KOPT-K1 (cell line): ENCODE data around the gene RXRA.

Source experiments
- H3K27ac ChIP-seq: fragments of 200-600 bp; sonication (generic); 2 replicates; pipeline ENCODE4 v1.5.1; 2016; ENCODE audit warnings: antibody characterized with exemption, mild to moderate bottlenecking, low read depth, low read length; ENCODE audit not compliant: poor library complexity, severe bottlenecking
- H3K36me3 ChIP-seq: fragments of 200-600 bp; sonication (generic); 2 replicates; pipeline ENCODE4 v1.5.1; 2017; ENCODE audit warnings: antibody characterized with exemption, mild to moderate bottlenecking, low read length, moderate library complexity; ENCODE audit not compliant: insufficient read depth
- H3K9me3 ChIP-seq: fragments of 200-600 bp; sonication (generic); 2 replicates; pipeline ENCODE4 v1.5.1; 2017; ENCODE audit warnings: antibody characterized with exemption, low read length, mild to moderate bottlenecking; ENCODE audit not compliant: insufficient read depth, poor library complexity, severe bottlenecking

The RXRA gene

GRCh38 chr9:134376386-134377142 lies 50.3 kb downstream of the RXRA start:
- Histone ChIP-seq H3K9me3 (no peaks in the 10 kb centered on the region), H3K36me3 (no peaks in the 10 kb centered on the region), H3K27ac (no peak overlapping the region)

DNA sequence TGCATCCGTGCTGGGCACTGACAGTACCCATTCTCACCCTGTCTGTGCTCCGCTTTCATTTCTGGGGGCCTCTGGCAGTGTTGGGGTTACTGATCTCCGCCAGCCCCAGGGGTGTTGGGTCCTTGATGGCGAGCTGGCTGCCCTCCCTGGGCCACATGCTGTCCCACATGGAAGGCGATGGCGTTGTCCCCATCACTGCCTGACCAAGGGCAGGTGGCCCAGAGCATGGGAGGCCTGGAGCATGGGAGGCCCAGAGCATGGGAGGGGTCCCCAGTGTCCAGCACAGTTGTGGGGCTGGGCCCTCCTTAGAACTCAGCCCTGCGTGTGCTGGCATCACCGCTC lies 50.9 kb downstream of the RXRA start:
- H3K36me3 ChIP-seq: no peaks in the 10 kb centered on the region
- H3K27ac ChIP-seq: no peak overlapping the region
- H3K9me3 ChIP-seq: no peaks in the 10 kb centered on the region

GRCh38 chr9:134377976-134378375 lies 51.7 kb downstream of the RXRA start:
- Histone ChIP-seq H3K36me3 (no peaks in the 10 kb centered on the region), H3K9me3 (no peaks in the 10 kb centered on the region), H3K27ac (no peak overlapping the region)

GRCh38 chr9:134378901-134379338 lies 52.7 kb downstream of the RXRA start:
- no peaks in the 10 kb centered on the region for H3K9me3 ChIP-seq
- no peak overlapping the region for H3K27ac ChIP-seq
- H3K36me3 ChIP-seq: no peaks in the 10 kb centered on the region

DNA sequence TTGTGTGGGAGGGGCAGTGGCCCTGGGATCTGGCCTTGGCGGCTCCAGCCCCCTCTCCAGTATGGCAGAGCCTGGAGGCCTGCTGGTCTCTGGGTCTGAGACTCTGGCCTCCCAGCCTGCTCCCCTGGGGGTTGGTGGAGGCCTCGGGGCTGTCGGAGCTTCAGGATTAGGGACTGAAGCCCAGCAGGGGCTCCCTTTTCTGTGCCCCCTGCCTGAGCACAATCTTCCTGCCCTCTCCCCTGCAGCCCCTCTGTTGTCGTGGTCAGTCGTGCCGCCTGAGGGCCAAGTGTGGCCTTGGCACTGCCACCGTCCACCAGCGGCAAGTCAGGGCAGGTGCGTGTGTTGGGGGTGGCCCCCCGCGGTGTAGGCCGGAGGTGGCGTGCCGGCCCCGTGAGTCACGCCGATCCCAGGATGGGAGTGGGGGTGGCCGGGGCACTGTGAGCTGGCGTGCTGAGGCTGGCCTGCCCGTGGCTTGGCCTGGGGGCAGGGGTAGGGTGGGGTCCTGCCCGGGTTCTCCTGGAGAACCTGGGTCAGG lies 53.6 kb downstream of the RXRA start:
- H3K9me3 ChIP-seq: no peaks in the 10 kb centered on the region
- no peak overlapping the region for H3K27ac ChIP-seq
- H3K36me3 ChIP-seq: no peaks in the 10 kb centered on the region

DNA sequence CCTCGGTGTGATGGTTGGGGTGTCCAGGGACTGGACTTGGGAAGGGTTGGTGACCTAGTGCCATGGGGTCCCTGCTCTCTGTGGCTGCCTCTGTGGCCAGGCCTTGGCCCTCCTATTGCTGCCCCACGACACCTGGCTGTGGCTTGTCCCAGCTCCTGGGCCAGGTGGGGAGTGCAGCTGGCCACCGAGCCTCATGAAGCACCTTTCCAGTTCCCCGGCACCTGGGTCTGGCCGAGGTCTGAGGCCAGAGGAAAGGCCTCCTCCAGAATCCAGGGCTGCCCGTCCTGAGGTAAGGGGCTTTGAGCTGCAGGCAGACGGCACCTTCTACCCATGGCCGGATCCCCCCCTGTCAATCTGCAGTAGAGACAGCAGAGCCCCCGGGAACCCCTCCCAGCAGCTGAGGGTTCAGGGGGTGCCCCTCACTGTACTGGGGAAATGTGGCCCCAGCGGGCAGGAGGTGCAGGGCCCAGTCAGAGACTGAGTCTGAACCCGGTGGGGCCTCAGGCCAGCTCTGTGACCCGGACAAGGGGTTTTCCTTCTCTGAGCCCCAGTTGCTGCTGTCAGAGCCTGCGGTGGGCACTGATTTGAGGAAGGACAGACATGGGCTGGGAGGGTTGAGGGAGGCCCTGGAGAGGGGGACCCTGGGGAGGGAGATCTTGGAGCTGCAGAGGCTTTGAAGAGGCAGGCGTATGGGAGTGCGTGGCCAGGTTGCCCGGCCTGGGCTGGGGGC lies 54.5 kb downstream of the RXRA start:
- Histone ChIP-seq H3K27ac (no peak overlapping the region), H3K36me3 (no peaks in the 10 kb centered on the region), H3K9me3 (no peaks in the 10 kb centered on the region)

DNA sequence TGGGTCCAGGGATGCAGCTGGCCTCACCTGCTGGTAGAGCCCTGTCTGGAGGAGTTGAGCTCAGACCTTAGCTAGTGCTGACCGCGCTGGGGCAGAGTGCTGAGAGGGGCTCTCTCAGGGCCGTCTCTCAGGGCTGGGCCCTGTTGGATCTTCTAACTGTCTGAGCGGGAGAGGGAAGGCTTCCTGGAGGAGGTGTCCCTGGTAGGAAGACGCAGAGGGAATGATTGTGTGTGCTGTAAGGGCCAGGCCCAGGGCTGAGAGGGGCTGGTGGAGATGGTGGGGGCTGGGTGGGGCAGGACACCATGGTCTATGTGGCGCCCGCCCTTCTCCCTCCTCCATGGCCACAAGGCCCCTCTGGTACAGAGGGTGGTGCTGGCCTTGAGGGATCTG lies 55.0 kb downstream of the RXRA start:
- H3K27ac ChIP-seq: no peak overlapping the region
- no peaks in the 10 kb centered on the region for H3K36me3 ChIP-seq

GRCh38 chr9:134381671-134382516 lies 55.6 kb downstream of the RXRA start:
- no peaks in the 10 kb centered on the region for H3K9me3 ChIP-seq
- H3K27ac ChIP-seq: peak overlapping the region; percentile 18
- H3K36me3 ChIP-seq: no peaks in the 10 kb centered on the region

More for the DNA sequence above, 55.0 kb downstream of the RXRA start:
- H3K9me3 ChIP-seq: no peaks in the 10 kb centered on the region

DNA sequence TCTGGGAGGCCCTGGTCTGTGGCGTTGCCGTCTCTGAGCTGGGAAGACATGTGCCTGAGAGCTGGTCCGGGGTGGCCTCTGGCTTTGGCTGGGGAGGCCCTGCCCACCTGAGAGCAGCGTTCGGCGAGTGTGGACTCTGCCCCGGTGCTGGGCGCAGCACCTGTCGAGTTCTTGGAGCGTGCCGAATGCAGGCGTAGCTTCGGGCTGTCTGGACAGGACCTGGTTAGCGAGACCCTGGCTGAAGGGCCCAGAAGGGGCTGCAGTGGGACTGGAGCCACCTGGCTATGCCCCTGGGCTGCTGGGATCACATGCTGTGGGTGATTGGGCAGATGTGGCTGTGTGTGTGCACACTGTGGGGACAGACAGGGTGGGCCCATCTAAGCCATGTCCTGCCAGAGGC lies 56.5 kb downstream of the RXRA start:
- H3K36me3 ChIP-seq: no peaks in the 10 kb centered on the region
- peak overlapping the region; percentile 18 for H3K27ac ChIP-seq
- H3K9me3 ChIP-seq: no peaks in the 10 kb centered on the region

- Histone ChIP-seq H3K9me3 (no peaks in the 10 kb centered on the region), H3K27ac (no peak overlapping the region), H3K36me3 (no peaks in the 10 kb centered on the region)
These were observed 56.9 kb downstream of the RXRA start for GRCh38 chr9:134383148-134383547.

GRCh38 chr9:134384811-134385479 lies 58.7 kb downstream of the RXRA start:
- no peaks in the 10 kb centered on the region for H3K9me3 ChIP-seq
- H3K27ac ChIP-seq: no peak overlapping the region
- H3K36me3 ChIP-seq: no peaks in the 10 kb centered on the region

DNA sequence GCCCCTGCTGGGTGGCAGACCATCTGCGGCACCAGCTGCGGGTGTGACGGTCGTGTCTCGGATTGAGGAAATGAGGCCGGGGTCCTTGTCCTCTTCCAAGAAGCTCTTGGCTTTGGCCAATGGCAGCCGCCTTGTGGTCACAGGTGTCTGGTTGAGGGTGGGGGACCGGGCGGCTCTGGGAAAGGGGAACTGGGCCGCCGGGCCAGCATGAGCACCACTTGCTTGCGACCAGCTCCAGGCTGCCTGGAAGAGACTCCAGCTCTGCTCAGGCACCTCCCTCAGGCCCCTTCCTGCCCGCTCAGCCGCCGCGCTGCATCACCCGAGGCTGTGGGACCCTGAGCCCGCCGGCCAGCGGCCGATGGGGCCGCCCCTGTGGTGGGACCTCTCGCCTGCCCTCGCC lies 59.7 kb downstream of the RXRA start:
- H3K36me3 ChIP-seq: no peaks in the 10 kb centered on the region
- no peak overlapping the region for H3K27ac ChIP-seq
- no peaks in the 10 kb centered on the region for H3K9me3 ChIP-seq

DNA sequence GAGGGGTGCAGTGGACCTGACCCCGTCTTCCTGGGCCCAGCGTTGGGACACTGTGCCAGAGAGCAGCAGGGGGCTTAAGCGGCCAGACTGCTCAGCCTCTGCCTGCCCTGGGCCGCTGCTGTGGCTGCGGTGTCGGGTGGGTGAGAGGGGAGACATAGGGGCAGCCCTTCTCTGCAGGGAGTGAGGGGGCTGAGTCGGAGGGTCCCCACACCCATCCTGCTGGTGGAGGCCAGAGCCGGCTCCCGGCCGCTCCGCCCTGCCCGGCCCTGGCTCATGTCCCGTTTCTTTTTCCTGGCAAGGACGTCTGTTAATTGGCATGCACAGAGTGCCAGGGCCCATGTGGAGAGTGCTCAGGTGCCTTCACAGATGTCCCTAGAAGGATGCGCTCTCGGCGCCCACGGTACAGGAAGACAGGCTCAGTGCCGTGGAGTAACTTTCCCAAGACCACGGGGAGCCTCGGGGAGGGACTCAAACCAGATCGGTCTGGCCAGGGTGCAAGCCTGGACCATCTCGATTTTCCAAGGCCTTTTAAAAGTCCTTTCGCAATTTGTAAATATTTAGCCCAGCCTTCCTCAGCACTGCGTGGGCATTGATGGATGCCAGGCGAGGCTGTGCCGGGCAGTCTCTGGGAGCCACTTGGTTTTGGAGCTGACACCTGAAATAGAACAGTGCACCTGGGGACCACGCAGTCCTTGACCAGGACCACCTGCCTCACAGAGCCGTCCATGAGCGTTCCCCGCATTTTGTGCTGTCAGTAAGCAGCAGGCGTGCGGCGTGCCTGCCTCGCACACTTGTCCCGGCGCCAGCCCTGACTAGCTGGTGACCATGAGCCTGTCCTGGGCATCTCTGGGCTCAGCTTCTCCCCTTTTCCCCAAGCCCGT lies 60.9 kb downstream of the RXRA start:
- Histone ChIP-seq H3K36me3 (no peaks in the 10 kb centered on the region), H3K9me3 (no peaks in the 10 kb centered on the region), H3K27ac (no peak overlapping the region)

DNA sequence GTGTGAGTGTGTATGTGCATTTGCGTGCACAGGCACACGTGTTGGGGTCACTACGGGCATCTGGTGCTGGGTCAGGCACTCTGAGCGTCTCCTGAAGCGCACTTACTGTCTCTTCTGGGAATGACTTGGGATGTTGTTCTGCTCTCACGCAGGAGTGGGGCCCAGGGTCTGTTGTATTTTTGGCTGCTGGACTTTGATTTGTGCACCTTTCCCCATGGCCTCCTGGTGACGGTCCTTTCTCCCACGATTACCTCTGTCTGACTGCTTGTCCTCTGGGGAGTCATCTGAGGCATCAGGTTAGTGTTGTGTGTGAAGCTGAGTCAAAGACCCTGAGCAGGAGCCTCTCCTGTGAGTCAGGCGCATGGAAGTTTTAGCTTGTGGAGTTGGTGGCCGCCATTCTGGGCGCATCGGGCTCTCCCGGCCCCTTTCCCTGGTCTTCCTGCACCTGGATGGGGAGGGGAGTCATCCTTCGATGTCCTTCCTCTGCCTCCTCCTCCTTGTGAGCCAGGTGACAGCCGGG lies 62.1 kb downstream of the RXRA start:
- Histone ChIP-seq H3K27ac (no peak overlapping the region), H3K36me3 (no peaks in the 10 kb centered on the region), H3K9me3 (no peaks in the 10 kb centered on the region)
